Measurements from ENCODE around the gene SLC27A5. TPM values are rescaled to one million over a fixed set of nuclear protein-coding genes. Genes with fewer than 3 reads are reported as not detected.

The SLC27A5 gene
- total and polyA plus RNA-seq, 9 of the 15 experiments (the other 6 are each of a cell fraction or from before 2014, with no cell fraction given) = 42.2 to 318 (median 64.7) TPM

DNA sequence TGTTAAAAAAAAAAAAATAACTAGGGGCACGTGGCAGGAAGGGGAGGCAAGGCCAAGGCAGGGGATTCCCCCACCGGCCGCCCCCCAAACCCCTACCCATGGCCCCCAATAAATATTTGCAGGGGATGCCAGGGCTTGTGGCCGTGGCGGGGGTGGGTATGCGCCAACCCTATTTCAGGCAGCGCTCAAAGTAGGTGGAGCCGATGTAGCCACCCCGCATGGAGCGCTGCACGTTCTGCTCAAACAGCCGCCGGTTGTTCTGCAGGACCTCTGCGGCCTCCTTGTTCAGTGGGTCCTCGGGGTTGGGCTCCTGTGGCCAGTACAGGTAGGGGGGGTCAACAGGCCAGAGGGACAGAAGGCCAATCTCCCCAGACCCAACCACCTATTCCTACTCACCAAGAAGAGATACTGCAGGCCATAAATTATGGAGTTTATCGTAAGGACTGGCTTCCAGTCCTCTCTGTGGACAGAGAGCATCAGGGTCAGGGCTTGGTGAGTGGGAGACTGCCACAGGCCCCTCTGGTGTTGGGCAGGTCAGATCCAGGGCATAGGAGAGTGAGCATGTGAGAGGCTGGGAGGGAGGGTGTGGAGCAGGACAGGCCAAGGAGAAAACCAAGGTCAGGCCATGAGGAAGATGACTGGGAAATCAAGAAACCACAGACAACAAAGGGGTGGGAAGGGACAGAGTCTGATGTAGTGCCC is 44.3 kb upstream of the SLC27A5 start (continued):
- TF ChIP-seq, protein P1, sequence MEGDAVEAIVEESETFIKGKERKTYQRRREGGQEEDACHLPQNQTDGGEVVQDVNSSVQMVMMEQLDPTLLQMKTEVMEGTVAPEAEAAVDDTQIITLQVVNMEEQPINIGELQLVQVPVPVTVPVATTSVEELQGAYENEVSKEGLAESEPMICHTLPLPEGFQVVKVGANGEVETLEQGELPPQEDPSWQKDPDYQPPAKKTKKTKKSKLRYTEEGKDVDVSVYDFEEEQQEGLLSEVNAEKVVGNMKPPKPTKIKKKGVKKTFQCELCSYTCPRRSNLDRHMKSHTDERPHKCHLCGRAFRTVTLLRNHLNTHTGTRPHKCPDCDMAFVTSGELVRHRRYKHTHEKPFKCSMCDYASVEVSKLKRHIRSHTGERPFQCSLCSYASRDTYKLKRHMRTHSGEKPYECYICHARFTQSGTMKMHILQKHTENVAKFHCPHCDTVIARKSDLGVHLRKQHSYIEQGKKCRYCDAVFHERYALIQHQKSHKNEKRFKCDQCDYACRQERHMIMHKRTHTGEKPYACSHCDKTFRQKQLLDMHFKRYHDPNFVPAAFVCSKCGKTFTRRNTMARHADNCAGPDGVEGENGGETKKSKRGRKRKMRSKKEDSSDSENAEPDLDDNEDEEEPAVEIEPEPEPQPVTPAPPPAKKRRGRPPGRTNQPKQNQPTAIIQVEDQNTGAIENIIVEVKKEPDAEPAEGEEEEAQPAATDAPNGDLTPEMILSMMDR (IDR thresholded peaks at IDR 0.05 in 2 of 3, conservative IDR thresholded peaks at IDR 0.05 in 1 of 3; ENCODE audit: insufficient read depth in 2 of 3, low read depth in 1 of 3, low read length in 3 of 3) = no peak
- TF ChIP-seq ZBED1 (IDR thresholded peaks at IDR 0.05) = no peak
- TF ChIP-seq, protein P2, sequence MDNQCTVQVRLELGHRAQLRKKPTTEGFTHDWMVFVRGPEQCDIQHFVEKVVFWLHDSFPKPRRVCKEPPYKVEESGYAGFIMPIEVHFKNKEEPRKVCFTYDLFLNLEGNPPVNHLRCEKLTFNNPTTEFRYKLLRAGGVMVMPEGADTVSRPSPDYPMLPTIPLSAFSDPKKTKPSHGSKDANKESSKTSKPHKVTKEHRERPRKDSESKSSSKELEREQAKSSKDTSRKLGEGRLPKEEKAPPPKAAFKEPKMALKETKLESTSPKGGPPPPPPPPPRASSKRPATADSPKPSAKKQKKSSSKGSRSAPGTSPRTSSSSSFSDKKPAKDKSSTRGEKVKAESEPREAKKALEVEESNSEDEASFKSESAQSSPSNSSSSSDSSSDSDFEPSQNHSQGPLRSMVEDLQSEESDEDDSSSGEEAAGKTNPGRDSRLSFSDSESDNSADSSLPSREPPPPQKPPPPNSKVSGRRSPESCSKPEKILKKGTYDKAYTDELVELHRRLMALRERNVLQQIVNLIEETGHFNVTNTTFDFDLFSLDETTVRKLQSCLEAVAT (IDR thresholded peaks at IDR 0.05) = no peak
- TF ChIP-seq, protein P3, sequence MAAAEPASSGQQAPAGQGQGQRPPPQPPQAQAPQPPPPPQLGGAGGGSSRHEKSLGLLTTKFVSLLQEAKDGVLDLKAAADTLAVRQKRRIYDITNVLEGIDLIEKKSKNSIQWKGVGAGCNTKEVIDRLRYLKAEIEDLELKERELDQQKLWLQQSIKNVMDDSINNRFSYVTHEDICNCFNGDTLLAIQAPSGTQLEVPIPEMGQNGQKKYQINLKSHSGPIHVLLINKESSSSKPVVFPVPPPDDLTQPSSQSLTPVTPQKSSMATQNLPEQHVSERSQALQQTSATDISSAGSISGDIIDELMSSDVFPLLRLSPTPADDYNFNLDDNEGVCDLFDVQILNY (CRISPR knock-in tag; IDR thresholded peaks at IDR 0.05) = no peak

DNA sequence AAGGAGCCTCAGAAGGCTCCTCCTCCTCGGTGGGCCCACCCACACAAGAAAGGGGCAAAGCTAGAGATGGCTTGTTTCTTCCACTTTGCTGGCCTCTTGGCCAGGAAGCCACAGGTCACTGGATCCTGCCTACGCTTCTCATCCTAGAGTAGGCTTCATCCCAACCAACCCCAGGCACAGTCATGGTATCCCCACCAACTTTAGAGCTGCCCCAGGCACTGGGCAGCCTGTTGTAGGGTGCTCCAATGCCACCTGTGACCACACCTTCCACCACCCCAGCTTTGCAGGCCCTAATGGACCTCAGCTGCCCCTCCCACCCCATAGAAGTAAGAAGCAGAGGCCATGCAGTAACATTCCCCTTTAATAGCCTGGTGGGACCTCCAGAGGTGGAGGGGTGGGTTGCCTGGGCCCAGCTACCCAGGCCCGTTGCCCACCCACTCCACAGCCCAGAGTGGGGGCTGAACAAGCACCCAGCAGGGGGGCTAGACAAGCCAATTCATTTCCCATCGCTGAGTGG is 43.6 kb upstream of the SLC27A5 start:
- Histone ChIP-seq H3K4me2 (ENCODE audit: insufficient read depth, low read length) (peak overlapping the region; percentile 79), H3K36me3 (ENCODE audit: control insufficient read depth, insufficient read depth, low read length) (peaks cover 60% of the 10 kb centered on the region), H3K9me1 (ENCODE audit: control insufficient read depth, insufficient read depth, low read length) (peaks cover 3% of the 10 kb centered on the region), H2AFZ (ENCODE audit: low read depth, low read length) (peak overlapping the region; percentile 82), H3K9ac (ENCODE audit: insufficient read depth in 1 of 2, low read depth in 2 of 2, low read length in 2 of 2) (peak overlapping the region; percentile 84 to 94), H3K4me1 (replicated peaks in 1 of 2; ENCODE audit: control insufficient read depth in 2 of 2, insufficient read depth in 2 of 2, low read length in 2 of 2) (peaks cover 36 to 59% of the 10 kb centered on the region in 2 experiments), H3K79me2 (ENCODE audit: control insufficient read depth, insufficient read depth, low read length) (peaks cover 53% of the 10 kb centered on the region), H3K27me3 (ENCODE audit: control insufficient read depth in 2 of 2, insufficient read depth in 2 of 2, low read length in 2 of 2) (no peaks in the 10 kb centered on the region), H4K20me1 (replicated peaks; ENCODE audit: control insufficient read depth, insufficient read depth, low read length) (no peaks in the 10 kb centered on the region), H3K9me3 (replicated peaks; ENCODE audit: control insufficient read depth, insufficient read depth, low read depth, low read length) (no peaks in the 10 kb centered on the region), H3K27ac (ENCODE audit: extremely low read depth, low read depth, low read length) (peak overlapping the region; percentile 86), H3K4me3 (peak overlapping the region; percentile 62)
- TF ChIP-seq TRIM24 (IDR thresholded peaks at IDR 0.05) (no peak), MED1 (CRISPR knock-in tag; IDR thresholded peaks at IDR 0.05; ENCODE audit: borderline replicate concordance) (no peak), ZNF282 (CRISPR knock-in tag; IDR thresholded peaks at IDR 0.05) (no peak), GTF2F1 (IDR thresholded peaks at IDR 0.05; ENCODE audit: low read depth, low read length) (no peak), GTF2E2 (tag; IDR thresholded peaks at IDR 0.05) (0 out of 2 replicates have a peak, but pooled peaks have one; percentile 7), EGR1 (conservative IDR thresholded peaks at IDR 0.05) (0 out of 2 replicates have a peak, but pooled peaks have one; percentile 1), FOXA3 (CRISPR knock-in tag; conservative IDR thresholded peaks at IDR 0.05 in 1 of 2, IDR thresholded peaks at IDR 0.05 in 1 of 2) (0 out of 4 replicates have a peak, but pooled peaks of 1 of the 2 experiments have one; percentile 30)
- TF ChIP-seq, protein P4, sequence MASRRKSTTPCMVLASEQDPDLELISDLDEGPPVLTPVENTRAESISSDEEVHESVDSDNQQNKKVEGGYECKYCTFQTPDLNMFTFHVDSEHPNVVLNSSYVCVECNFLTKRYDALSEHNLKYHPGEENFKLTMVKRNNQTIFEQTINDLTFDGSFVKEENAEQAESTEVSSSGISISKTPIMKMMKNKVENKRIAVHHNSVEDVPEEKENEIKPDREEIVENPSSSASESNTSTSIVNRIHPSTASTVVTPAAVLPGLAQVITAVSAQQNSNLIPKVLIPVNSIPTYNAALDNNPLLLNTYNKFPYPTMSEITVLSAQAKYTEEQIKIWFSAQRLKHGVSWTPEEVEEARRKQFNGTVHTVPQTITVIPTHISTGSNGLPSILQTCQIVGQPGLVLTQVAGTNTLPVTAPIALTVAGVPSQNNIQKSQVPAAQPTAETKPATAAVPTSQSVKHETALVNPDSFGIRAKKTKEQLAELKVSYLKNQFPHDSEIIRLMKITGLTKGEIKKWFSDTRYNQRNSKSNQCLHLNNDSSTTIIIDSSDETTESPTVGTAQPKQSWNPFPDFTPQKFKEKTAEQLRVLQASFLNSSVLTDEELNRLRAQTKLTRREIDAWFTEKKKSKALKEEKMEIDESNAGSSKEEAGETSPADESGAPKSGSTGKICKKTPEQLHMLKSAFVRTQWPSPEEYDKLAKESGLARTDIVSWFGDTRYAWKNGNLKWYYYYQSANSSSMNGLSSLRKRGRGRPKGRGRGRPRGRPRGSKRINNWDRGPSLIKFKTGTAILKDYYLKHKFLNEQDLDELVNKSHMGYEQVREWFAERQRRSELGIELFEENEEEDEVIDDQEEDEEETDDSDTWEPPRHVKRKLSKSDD (conservative IDR thresholded peaks at IDR 0.05; ENCODE audit: low read length) = no peak
- FAIRE-seq = no peak
- ATAC-seq = no peak
- intact Hi-C loops (cut with micrococcal nuclease) (no loop called here), in situ Hi-C loops (cut with MboI) (no loop called here)
- no TSS peak for BruUV-seq (replicated peaks)
- DNase-seq (ENCODE audit: extremely low read depth in 1 of 4, low spot score in 3 of 4) = no peak
- ChIA-PET CTCF (ENCODE audit: low intra/inter-chr PET ratio) (no interaction called here), POLR2A (interaction anchor here (0.6 to 3.7 kb wide), 12 partner anchors 10 to 373 kb away, joined by 3 to 48 read pairs (median 3); partner anchors contain the start of genes TRIM28, ZBTB45, ZNF274 and ZNF446)
- 30% methylated on average over 4 of the region's 4 CpGs for WGBS (ENCODE audit: insufficient coverage, low coverage, missing lambda C conversion rate)

Data from K562 (cell line).